ENCODE results near the gene ATXN7L3B. TPM values are rescaled to one million over a fixed set of nuclear protein-coding genes. Genes with fewer than 3 reads are reported as not detected.

The ATXN7L3B gene
- total RNA-seq, 4 donors from 2014 or later: 14.9 to 18.6 (median 17.0) TPM

DNA sequence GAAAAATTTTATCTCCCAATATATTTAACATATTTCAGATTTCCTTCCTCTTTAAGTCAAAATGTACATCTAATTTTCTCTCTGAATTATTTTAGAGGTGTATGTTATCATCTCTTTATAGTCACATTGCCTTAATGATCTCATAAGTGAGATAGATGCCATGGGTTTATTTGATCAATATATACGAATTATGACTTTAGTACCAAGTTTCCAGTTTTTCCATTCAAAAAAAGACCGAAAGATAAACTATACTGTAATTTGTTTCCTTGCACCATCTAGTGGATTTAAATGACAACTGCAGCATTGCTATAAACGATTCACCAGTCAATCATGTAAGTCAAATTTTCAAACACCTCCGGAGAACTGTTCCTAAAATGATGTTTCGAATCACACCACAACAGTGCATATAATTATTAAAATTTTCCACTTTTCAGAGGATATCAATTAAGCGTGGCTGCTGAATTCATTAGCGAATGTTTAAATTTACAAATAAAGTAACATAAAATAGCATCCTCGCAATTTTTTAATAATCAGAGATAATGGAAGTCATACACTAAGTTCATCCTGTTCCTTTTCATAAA is 419 bp upstream of the ATXN7L3B start:
- TF ChIP-seq, protein P1, sequence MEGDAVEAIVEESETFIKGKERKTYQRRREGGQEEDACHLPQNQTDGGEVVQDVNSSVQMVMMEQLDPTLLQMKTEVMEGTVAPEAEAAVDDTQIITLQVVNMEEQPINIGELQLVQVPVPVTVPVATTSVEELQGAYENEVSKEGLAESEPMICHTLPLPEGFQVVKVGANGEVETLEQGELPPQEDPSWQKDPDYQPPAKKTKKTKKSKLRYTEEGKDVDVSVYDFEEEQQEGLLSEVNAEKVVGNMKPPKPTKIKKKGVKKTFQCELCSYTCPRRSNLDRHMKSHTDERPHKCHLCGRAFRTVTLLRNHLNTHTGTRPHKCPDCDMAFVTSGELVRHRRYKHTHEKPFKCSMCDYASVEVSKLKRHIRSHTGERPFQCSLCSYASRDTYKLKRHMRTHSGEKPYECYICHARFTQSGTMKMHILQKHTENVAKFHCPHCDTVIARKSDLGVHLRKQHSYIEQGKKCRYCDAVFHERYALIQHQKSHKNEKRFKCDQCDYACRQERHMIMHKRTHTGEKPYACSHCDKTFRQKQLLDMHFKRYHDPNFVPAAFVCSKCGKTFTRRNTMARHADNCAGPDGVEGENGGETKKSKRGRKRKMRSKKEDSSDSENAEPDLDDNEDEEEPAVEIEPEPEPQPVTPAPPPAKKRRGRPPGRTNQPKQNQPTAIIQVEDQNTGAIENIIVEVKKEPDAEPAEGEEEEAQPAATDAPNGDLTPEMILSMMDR (IDR thresholded peaks at IDR 0.05): no peak
- ATAC-seq (ENCODE audit: low FRiP score): peak; percentile 61
- DNase-seq (ENCODE audit: low spot score): no peak

DNA sequence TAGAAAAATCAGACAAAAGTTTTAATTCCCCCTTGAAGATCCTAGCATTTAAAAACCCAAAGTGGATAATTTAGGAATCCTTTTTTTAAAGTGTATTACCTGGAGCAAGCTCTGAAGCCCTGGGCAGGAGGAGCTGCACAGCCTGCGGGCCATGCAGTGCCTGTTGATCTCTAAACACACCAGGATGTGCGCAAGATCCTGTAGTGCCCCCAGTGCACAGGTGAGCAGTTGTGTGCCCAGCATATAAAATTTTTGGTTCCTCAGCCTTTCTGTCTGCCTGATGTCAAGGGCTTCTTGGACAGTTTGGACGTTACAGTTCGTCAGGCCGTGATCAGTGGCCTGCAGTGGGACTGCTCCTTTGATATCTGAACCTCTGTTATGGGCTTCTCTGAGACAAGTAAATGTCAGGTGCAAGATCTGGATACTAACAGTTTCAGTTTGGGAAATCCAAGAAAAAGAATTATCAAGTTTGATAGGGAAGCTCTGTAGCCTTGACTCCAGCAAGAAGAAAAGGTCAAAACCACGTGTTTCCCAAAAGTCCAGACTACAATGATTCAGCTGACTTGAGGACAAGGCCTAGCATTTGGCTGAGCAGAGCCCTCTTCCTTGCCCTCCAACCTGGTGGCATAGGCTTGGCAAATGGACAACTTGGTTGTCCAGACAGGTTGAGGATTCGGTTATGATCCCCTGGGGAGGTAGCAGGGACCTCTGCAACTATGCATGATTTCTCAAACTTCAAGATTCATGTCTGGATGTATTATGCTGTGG is 1.0 kb downstream of the ATXN7L3B start:
- DNase-seq (ENCODE audit: low spot score): no peak
- TF ChIP-seq, protein P1 (IDR thresholded peaks at IDR 0.05): no peak
- no peak for ATAC-seq (ENCODE audit: low FRiP score)

DNA sequence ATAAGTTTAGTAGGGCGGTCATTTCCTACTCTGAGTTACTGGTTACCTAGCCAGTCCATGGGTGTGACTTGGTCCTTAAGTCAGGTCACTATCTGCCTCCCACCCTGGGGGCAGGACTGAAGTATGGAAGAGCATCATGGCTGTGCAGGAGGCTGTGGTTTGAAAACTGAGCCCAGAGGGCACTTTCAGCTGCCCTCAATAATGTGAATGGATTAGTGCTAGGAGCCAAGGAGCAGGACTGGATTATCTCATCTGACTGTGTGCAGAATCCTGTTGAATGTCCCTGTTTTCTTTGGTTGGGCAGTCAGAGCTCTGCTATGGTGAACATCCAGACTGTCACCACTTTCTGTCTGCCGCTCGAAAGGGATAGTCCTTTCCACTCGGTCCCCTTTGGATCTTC is 1.6 kb downstream of the ATXN7L3B start:
- ATAC-seq (ENCODE audit: low FRiP score) (no peak), DNase-seq (ENCODE audit: low spot score) (no peak)
- TF ChIP-seq, protein P1 (IDR thresholded peaks at IDR 0.05): no peak

DNA sequence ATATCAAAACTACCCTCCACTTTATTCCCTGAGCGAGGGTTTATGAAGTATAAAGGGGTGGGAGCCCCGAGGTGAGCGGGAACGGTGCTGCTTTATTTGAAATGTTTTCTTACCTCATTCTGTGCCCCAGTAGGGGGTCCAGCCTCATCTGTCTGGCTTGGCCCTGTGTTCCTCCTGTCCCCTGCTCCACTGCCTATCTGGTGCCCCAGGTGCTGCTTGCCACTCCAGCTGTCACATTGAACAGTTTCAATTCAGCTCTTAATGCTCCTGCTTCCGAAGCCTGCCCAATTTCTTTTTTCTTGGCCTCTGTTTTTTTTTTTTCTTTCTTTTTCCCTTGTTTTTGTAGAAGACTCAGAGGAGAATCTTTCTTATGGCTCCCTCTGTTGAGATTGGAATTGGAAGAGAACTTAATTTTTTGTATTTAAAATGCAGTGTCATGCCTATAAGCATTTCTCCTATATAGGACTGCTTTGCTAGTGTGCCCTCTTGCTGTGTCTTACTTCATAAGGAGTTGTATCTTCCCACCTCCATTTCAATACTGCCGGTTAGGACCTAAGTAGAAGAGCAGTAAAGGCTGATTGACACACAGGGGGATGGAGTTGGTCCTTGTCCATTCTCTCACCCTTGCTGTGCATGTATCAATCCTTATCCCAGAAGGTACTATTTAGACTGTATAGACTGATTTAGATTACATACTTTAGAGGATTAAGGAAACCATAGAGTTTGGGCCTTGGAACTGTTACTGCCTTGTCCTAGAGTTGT is 2.3 kb downstream of the ATXN7L3B start:
- DNase-seq (ENCODE audit: low spot score): no peak

DNA sequence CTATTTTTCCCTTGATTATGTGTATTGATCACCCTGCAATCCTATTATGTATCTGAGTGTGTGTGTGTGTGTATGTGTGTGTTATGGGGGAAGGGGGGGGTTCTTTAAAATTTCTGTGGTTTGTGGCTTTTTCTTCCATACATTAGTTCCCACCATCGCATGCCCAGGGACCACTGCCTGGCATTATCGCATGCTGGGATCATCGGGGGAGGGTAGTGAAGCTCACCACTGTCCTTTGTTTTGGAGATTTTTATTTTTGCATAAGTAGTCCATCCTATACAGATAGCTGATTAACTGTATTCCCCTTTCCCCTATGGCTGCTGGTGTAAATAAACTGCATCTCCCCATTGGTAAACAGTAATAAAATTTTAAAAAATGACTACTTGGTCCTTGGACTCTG is 3.4 kb downstream of the ATXN7L3B start:
- TF ChIP-seq, protein P1 (IDR thresholded peaks at IDR 0.05): no peak
- ATAC-seq (ENCODE audit: low FRiP score) (no peak), DNase-seq (ENCODE audit: low spot score) (no peak)

More for the DNA sequence above, 2.3 kb downstream of the ATXN7L3B start:
- TF ChIP-seq, protein P1 (IDR thresholded peaks at IDR 0.05): no peak
- no peak for ATAC-seq (ENCODE audit: low FRiP score)

DNA sequence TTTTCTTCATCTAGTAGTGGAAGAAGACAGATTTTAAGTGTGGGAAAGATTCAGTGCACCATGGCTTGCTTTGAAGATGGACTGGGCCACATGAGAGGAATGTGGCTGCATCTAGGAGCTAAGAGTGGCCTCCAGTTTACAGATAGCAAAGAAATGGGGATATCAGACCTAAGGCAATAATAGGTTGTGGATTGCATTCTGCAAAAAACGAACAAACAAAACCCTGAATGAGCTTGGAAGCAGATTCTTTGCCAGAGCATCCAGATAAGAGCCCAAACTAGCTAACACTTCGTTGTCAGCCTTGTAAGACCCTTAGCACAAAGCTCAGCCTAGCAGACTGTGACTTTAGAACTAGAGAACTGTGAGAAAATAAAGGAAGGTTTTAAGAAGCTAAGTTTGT is 9.6 kb downstream of the ATXN7L3B start:
- TF ChIP-seq, protein P1 (IDR thresholded peaks at IDR 0.05): no peak
- DNase-seq (ENCODE audit: low spot score) (no peak), ATAC-seq (ENCODE audit: low FRiP score) (no peak)
